ENCODE data around the gene KCNMA1. TPM values are rescaled to one million over a fixed set of nuclear protein-coding genes. Genes with fewer than 3 reads are reported as not detected.
A peak's percentile ranks its signal among the peaks of the same experiment; 100 is the strongest.

KCNMA1 gene
- total RNA-seq, 4 donors from 2014 or later, result 66.8 to 96.5 (median 78.9) TPM

DNA sequence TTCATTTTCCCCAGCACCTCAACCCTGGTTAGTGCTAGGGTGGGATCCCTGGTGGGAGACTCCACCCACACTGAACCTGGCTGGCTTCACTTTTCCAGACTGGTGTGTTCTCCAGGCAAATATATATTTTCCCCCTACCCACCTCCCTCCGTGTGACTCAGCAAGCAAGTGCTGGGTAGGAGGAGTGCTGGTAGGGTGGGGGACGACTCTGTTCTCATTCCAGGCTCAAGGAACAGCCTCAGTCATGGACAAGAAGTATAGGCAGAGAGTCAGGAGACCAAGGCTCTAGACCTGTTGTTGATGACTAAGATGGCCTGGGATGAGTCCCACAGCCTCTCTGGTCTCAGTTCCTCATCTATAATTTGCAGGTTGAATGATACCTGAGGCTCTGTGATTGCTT lies 328.1 kb downstream of the KCNMA1 start:
- Histone ChIP-seq H3K36me3 (no peaks in the 10 kb centered on the region), H3K27me3 (no peaks in the 10 kb centered on the region), H3K4me3 (no peak overlapping the region), H3K9me3 (no peaks in the 10 kb centered on the region), H3K4me1 (peaks cover 0 to 5% of the 10 kb centered on the region in 2 donors), H3K27ac (no peak overlapping the region)
- DNase-seq (no peak), ATAC-seq (no peak)
- intact Hi-C loops (cut with DNase I; ENCODE audit: low total_unique reads) (no loop called here), in situ Hi-C loops (cut with MboI; ENCODE audit: low sequenced_read_pairs in 4 of 4) (no loop called here)
- TF ChIP-seq, protein P1, sequence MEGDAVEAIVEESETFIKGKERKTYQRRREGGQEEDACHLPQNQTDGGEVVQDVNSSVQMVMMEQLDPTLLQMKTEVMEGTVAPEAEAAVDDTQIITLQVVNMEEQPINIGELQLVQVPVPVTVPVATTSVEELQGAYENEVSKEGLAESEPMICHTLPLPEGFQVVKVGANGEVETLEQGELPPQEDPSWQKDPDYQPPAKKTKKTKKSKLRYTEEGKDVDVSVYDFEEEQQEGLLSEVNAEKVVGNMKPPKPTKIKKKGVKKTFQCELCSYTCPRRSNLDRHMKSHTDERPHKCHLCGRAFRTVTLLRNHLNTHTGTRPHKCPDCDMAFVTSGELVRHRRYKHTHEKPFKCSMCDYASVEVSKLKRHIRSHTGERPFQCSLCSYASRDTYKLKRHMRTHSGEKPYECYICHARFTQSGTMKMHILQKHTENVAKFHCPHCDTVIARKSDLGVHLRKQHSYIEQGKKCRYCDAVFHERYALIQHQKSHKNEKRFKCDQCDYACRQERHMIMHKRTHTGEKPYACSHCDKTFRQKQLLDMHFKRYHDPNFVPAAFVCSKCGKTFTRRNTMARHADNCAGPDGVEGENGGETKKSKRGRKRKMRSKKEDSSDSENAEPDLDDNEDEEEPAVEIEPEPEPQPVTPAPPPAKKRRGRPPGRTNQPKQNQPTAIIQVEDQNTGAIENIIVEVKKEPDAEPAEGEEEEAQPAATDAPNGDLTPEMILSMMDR (IDR thresholded peaks at IDR 0.05 in 4 of 5, conservative IDR thresholded peaks at IDR 0.05 in 1 of 5), result no peak
- TF ChIP-seq POLR2A (IDR thresholded peaks at IDR 0.05), result no peak

DNA sequence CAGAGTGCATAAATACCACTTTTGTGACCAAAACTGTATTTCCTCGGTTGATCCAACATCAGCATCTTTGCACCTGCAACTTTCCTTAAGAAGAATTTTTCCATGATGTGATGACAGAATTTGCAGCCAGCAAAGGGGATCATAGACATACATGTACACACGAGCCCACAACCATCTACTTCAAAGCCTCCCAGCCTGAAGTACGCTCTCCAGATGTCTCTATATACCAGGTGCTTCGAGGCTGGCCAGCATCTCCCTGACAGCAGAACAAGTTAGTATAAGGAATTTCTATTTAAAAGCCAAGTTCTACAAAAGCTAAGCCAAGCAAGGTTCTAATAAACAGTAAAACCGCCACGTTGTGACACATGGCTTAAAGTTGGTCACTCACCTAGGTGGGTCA lies 328.5 kb downstream of the KCNMA1 start:
- ATAC-seq (no peak), DNase-seq (no peak)
- Histone ChIP-seq H3K27ac (no peak overlapping the region), H3K27me3 (no peaks in the 10 kb centered on the region), H3K4me3 (no peak overlapping the region), H3K4me1 (peaks cover 0 to 5% of the 10 kb centered on the region in 2 donors), H3K9me3 (no peaks in the 10 kb centered on the region), H3K36me3 (no peaks in the 10 kb centered on the region)
- intact Hi-C loops (cut with DNase I; ENCODE audit: low total_unique reads), result no loop called here
- TF ChIP-seq, protein P1 (IDR thresholded peaks at IDR 0.05 in 4 of 5, conservative IDR thresholded peaks at IDR 0.05 in 1 of 5), result no peak
- no peak for TF ChIP-seq POLR2A (IDR thresholded peaks at IDR 0.05)
- in situ Hi-C loops (cut with MboI; ENCODE audit: low sequenced_read_pairs in 4 of 4), result no loop called here

DNA sequence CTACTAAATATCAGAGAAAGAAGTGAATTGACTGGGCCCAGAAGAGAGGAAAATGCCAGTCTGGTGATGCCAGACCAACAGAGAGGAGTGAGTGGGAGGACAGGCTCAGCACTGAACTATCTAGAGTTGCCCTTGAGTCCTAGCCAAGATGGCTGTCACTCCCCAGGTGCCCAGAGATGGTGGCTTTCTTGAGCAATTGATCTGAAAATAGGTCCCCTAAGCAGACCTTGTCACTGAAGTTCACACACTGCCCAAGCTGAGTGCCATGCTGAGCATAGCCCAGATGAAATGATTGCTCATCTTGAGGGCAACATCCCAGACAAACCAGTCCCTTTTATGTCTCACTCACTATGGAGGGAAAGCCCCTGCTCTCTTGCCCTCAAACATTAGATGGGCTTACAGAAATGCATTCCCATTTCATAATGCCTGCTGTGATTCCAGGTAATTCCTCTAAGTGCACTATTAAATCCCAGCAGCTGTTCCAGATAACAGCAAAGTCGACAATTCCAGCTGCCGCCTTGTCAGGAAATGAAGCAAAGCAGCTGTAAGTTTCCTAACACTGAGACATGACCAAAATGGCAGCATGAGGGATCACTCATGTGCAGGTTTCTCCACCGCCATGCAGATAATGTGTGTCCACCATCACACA lies 329.4 kb downstream of the KCNMA1 start:
- no peak for TF ChIP-seq POLR2A (IDR thresholded peaks at IDR 0.05)
- TF ChIP-seq, protein P1 (IDR thresholded peaks at IDR 0.05 in 4 of 5, conservative IDR thresholded peaks at IDR 0.05 in 1 of 5), result no peak

DNA sequence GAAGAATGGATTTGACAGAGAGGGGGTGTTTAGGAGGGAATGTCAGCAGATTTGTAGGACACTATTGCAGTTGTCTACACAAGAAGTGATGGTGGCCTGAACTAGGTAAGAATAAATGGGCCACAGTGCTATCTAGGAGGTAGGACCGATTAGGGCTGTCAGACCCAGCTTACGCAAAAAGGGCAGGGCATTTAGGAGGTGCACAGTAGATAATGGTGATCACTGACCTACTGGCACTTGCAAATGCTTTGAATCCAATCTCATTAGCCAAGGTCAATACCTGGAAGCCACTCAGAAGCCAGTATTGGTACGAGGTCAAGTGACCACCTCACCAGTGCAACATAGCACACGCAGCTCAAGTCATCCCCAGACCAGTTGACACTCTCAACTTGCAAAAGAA lies 330.9 kb downstream of the KCNMA1 start:
- in situ Hi-C loops (cut with MboI; ENCODE audit: low sequenced_read_pairs in 4 of 4), result no loop called here
- TF ChIP-seq, protein P1 (IDR thresholded peaks at IDR 0.05 in 4 of 5, conservative IDR thresholded peaks at IDR 0.05 in 1 of 5), result no peak
- no peak for TF ChIP-seq POLR2A (IDR thresholded peaks at IDR 0.05)
- Histone ChIP-seq H3K27me3 (no peaks in the 10 kb centered on the region), H3K4me1 (peaks cover 0 to 5% of the 10 kb centered on the region in 2 donors), H3K36me3 (no peaks in the 10 kb centered on the region), H3K4me3 (no peak overlapping the region), H3K9me3 (no peaks in the 10 kb centered on the region), H3K27ac (no peak overlapping the region)
- no peak for ATAC-seq
- no peak for DNase-seq
- intact Hi-C loops (cut with DNase I; ENCODE audit: low total_unique reads), result no loop called here

More for the DNA sequence above, 329.4 kb downstream of the KCNMA1 start:
- Histone ChIP-seq H3K27me3 (no peaks in the 10 kb centered on the region), H3K27ac (peak overlapping the region in 1 of 4 donors; percentile 43), H3K4me1 (peaks cover 0 to 5% of the 10 kb centered on the region in 2 donors), H3K36me3 (no peaks in the 10 kb centered on the region), H3K9me3 (no peaks in the 10 kb centered on the region), H3K4me3 (no peak overlapping the region)
- DNase-seq, result no peak
- intact Hi-C loops (cut with DNase I; ENCODE audit: low total_unique reads), result no loop called here
- ATAC-seq, result peak; percentile 41 to 62
- in situ Hi-C loops (cut with MboI; ENCODE audit: low sequenced_read_pairs in 4 of 4), result no loop called here
